SK-N-MC (cell line): ENCODE measurements around the gene POU2F3.

Experiments used
- DNase-seq: peaks from one replicate; pipeline ENCODE4 v3.0.0-alpha.2; 2011; ENCODE audit warnings: low read depth, low spot score
- H3K27ac ChIP-seq: fragments of 200-600 bp; sonication (generic); 2 replicates; pipeline ENCODE4 v1.5.1; 2016; ENCODE audit warnings: mixed run types
- H3K36me3 ChIP-seq: fragments of 200-600 bp; sonication (generic); 2 replicates; pipeline ENCODE4 v1.6.1; 2017; ENCODE audit warnings: antibody characterized with exemption, low read length, mixed read lengths; ENCODE audit not compliant: insufficient read depth
- H3K4me3 ChIP-seq: fragments of 200-600 bp; sonication (generic); 2 replicates; pipeline ENCODE4 v1.5.1; 2016
- H3K9ac ChIP-seq: fragments of 200-600 bp; sonication (generic); 2 replicates; pipeline ENCODE4 v1.8.0; 2017; ENCODE audit warnings: mixed run types, mixed read lengths; ENCODE audit not compliant: insufficient read length
- H3K9me3 ChIP-seq: fragments of 200-600 bp; sonication (generic); 2 replicates; pipeline ENCODE4 v1.6.1; 2017; ENCODE audit warnings: low read depth, mild to moderate bottlenecking, antibody characterized with exemption, low read length, moderate library complexity, mixed read lengths
- EZH2 ChIP-seq: fragments of 200-600 bp; sonication (generic); IDR thresholded peaks from one replicate; pipeline ENCODE4 v1.6.1; 2017; ENCODE audit warnings: antibody characterized with exemption
- FOXP2 ChIP-seq: optimal IDR thresholded peaks from 2 replicates; pipeline ENCODE3; 2011; ENCODE audit warnings: mild to moderate bottlenecking, moderate library complexity; ENCODE audit not compliant: insufficient read depth; ENCODE audit errors: extremely low read length, control extremely low read depth
- POLR2AphosphoS5 ChIP-seq: IDR thresholded peaks from 2 replicates; pipeline ENCODE4 v1.6.1; 2012; ENCODE audit warnings: mild to moderate bottlenecking, low read depth, low read length, borderline replicate concordance

Gene POU2F3

DNA sequence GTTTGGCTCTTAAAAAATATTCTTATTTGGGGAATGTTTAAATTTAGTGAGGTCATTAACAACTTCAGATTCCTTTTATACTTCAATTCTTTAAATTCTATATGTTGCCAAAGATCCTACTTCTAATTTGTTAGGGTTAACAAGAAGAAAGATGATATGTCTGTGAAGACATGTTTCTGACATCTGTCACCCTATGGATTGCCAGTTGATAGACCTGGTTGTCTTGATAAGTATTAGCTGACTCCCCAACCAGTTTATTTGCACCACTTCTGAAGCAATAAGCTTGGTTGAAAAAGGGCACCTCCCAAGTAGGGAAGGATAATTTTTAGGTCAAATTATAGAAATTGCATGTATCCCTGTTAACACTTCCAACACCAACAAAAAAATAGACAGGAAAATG lies 125.6 kb downstream of the POU2F3 start:
- H3K9ac ChIP-seq, result no peak overlapping the region
- 0 out of 2 replicates have a peak, but pooled peaks cover 2% of the 10 kb centered on the region for H3K36me3 ChIP-seq
- TF ChIP-seq POLR2AphosphoS5 (no peak), EZH2 (no peak), FOXP2 (no peak)
- H3K27ac ChIP-seq, result no peak overlapping the region
- no peak for DNase-seq
- H3K4me3 ChIP-seq, result no peak overlapping the region
- H3K9me3 ChIP-seq, result no peaks in the 10 kb centered on the region
